HEK293T (cell line): ENCODE measurements around the gene AGBL1.

Experiments
- CTCF ChIA-PET: fragments of 350-600 bp; formaldehyde crosslinking; extraction: SDS; loops from one replicate; lab custom pipeline; 2021; ENCODE audit warnings: antibody characterized with exemption, inconsistent platforms; lab: Yijun Ruan, JAX
- POLR2A ChIA-PET: fragments of 350-600 bp; formaldehyde crosslinking; extraction: SDS; loops from one replicate; lab custom pipeline; 2020; ENCODE audit warnings: antibody characterized with exemption, inconsistent platforms; lab: Yijun Ruan, JAX
- DNase-seq: peaks from one replicate; pipeline ENCODE4 v3.0.0; 2012; ENCODE audit warnings: mixed read lengths; ENCODE audit errors: extremely low spot score
- ARNT ChIP-seq: fragments of 450-650 bp; IDR thresholded peaks from 2 replicates; pipeline ENCODE4 v1.6.1; 2017; ENCODE audit warnings: mild to moderate bottlenecking
- BHLHE40 ChIP-seq: fragments of 450-650 bp; IDR thresholded peaks from 2 replicates; pipeline ENCODE4 v1.6.1; 2016; ENCODE audit warnings: mild to moderate bottlenecking, moderate library complexity, borderline replicate concordance
- CTBP1 ChIP-seq: fragments of 450-650 bp; IDR thresholded peaks from 2 replicates; pipeline ENCODE4 v1.6.1; 2016; ENCODE audit warnings: borderline replicate concordance
- ELF4 ChIP-seq: fragments of 450-650 bp; IDR thresholded peaks from 2 replicates; pipeline ENCODE4 v1.6.1; 2017; ENCODE audit warnings: antibody characterized with exemption
- FOXA1 ChIP-seq: fragments of 450-650 bp; IDR thresholded peaks from 2 replicates; pipeline ENCODE4 v1.6.1; 2016; ENCODE audit warnings: mild to moderate bottlenecking
- FOXK2 ChIP-seq: fragments of 450-650 bp; IDR thresholded peaks from 2 replicates; pipeline ENCODE4 v1.6.1; 2016; ENCODE audit warnings: mild to moderate bottlenecking
- FOXM1 ChIP-seq: fragments of 450-650 bp; IDR thresholded peaks from 2 replicates; pipeline ENCODE4 v1.6.1; 2017; ENCODE audit warnings: mild to moderate bottlenecking, borderline replicate concordance
- HDGF ChIP-seq: fragments of 450-650 bp; IDR thresholded peaks from 2 replicates; pipeline ENCODE4 v1.6.1; 2017; ENCODE audit warnings: antibody characterized with exemption, borderline replicate concordance
- L3MBTL2 ChIP-seq: fragments of 450-650 bp; conservative IDR thresholded peaks from 2 replicates; pipeline ENCODE4 v1.6.1; 2016; ENCODE audit warnings: mild to moderate bottlenecking
- LEF1 ChIP-seq: fragments of 450-650 bp; IDR thresholded peaks from 2 replicates; pipeline ENCODE4 v1.6.1; 2017; ENCODE audit warnings: mild to moderate bottlenecking, borderline replicate concordance
- NFRKB ChIP-seq: fragments of 450-650 bp; IDR thresholded peaks from 2 replicates; pipeline ENCODE4 v1.6.1; 2016; ENCODE audit warnings: mild to moderate bottlenecking, moderate library complexity
- PKNOX1 ChIP-seq: fragments of 450-650 bp; IDR thresholded peaks from 2 replicates; pipeline ENCODE4 v1.6.1; 2016
- SP1 ChIP-seq: fragments of 450-650 bp; IDR thresholded peaks from 2 replicates; pipeline ENCODE4 v1.6.1; 2017
- SUZ12 ChIP-seq: fragments of 450-650 bp; IDR thresholded peaks from 2 replicates; pipeline ENCODE4 v1.6.1; 2016; ENCODE audit warnings: mild to moderate bottlenecking
- TARDBP ChIP-seq: fragments of 450-650 bp; IDR thresholded peaks from 2 replicates; pipeline ENCODE4 v1.6.1; 2016
- ZNF384 ChIP-seq: fragments of 450-650 bp; IDR thresholded peaks from 2 replicates; pipeline ENCODE4 v1.6.1; 2016

The AGBL1 gene

GRCh38 chr15:86690566-86690965 is 610.9 kb downstream of the AGBL1 start:
- CTCF ChIA-PET, result interaction anchor here (0.6 to 0.9 kb wide), 3 partner anchors 66 to 170 kb away, joined by 3 read pairs; no protein-coding TSS in a partner anchor
- no peak for TF ChIP-seq FOXA1
- no peak for TF ChIP-seq TARDBP
- no peak for TF ChIP-seq LEF1
- TF ChIP-seq BHLHE40, result no peak
- no peak for TF ChIP-seq ARNT
- TF ChIP-seq ZNF384, result no peak
- TF ChIP-seq CTBP1, result no peak
- TF ChIP-seq SP1, result no peak
- TF ChIP-seq FOXK2, result no peak
- TF ChIP-seq L3MBTL2, result no peak
- POLR2A ChIA-PET, result no interaction called here
- DNase-seq, result no peak

- TF ChIP-seq SUZ12 (no peak), ZNF384 (no peak), BHLHE40 (no peak)
- POLR2A ChIA-PET, result no interaction called here
- DNase-seq, result no peak
- CTCF ChIA-PET, result interaction anchor here (0.6 to 0.9 kb wide), 3 partner anchors 67 to 852 kb away, joined by 3 to 5 read pairs (median 3); no protein-coding TSS in a partner anchor
These were observed 611.5 kb downstream of the AGBL1 start for GRCh38 chr15:86691091-86691663.

DNA sequence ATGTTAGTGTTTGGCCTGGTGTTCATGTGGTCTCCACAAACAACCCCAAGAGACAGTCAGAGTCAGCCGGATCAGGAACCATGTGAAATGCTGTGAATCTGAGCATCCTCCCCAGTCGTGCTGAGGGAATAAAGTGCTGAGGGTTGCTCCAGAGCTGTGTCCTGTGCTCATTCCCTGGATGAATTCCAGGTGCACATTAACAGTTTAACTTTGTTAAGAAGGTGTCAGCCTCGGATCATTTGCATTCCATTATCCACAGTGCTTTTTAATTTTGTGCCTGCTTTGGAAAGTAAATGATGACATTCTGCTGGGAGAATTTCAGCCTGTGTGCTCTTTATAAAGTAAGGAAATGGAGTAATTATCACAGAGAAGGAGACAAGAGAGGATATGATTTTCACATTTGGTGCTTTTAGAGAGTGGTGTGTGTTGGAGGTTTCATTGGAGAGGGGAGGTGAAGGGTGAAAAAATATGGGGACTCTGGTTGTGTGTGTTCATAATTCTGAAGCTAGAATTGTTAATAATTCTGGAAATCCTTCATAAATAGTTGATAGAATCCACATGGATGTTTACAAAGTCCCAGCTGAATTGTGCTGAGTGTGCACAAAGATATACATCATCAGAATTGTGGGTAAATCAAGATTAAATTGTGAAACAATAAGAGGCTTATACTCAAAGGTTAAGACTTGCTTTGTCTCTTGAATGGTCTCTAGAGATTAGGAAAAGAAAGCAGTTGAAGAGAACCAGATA is 621.4 kb downstream of the AGBL1 start:
- ChIA-PET POLR2A (no interaction called here), CTCF (no interaction called here)
- TF ChIP-seq FOXM1 (no peak), L3MBTL2 (no peak), BHLHE40 (no peak), ZNF384 (no peak), FOXK2 (no peak), FOXA1 (no peak)
- no peak for DNase-seq

DNA sequence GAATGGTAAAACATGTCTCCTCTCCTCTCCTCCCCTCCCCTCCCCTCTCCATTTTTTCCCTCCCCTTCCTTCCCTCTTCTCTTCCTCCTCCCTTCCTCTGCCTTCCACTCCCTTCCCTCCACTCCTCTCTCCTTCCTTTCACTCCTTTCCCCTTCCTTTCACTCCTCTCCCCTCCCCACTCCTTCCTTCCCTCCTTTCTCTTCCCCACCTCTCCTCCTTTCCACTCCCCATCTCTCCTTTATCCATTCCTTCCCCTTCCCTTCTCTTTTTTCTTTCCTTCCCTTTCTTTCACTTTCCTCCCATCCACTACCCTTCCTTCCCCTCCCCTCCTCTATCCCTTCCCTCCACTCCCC is 621.9 kb downstream of the AGBL1 start:
- DNase-seq, result no peak
- POLR2A ChIA-PET, result no interaction called here
- CTCF ChIA-PET, result no interaction called here
- no peak for TF ChIP-seq BHLHE40
- no peak for TF ChIP-seq LEF1
- no peak for TF ChIP-seq FOXA1
- no peak for TF ChIP-seq PKNOX1
- no peak for TF ChIP-seq SP1
- no peak for TF ChIP-seq ZNF384
- TF ChIP-seq SUZ12, result no peak
- no peak for TF ChIP-seq ARNT
- no peak for TF ChIP-seq FOXK2
- TF ChIP-seq ELF4, result no peak

- no peak for DNase-seq
- ChIA-PET POLR2A (no interaction called here), CTCF (interaction anchor here (1.1 kb wide), 1 partner anchor 10 kb away, joined by 3 read pairs; no protein-coding TSS in a partner anchor)
- no peak for TF ChIP-seq ZNF384
- no peak for TF ChIP-seq BHLHE40
- TF ChIP-seq SUZ12, result no peak
- no peak for TF ChIP-seq SP1
- TF ChIP-seq L3MBTL2, result no peak
- no peak for TF ChIP-seq LEF1
- no peak for TF ChIP-seq TARDBP
- no peak for TF ChIP-seq FOXK2
- TF ChIP-seq HDGF, result no peak
These were observed 627.1 kb downstream of the AGBL1 start for GRCh38 chr15:86706813-86707212.

DNA sequence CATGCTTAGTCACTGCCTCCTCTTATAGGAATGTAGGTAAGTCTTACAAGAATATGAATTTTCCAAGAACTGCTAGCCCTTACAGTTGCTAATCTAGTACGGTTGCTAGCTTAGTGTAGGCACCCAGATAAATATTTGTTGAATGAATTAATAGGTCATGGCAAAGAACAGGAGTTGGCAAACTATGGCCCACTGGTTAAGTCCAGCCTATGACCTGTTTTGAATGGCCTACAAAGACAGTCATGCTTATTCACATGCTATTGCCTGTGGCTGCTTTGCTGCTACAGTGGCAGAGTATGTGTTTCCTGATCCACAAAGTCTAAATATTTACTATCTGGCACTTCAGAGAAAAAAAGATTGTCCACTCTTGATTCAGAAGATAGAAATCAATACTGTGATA is 631.8 kb downstream of the AGBL1 start:
- DNase-seq, result no peak
- ChIA-PET CTCF (no interaction called here), POLR2A (no interaction called here)
- TF ChIP-seq HDGF, result no peak
- no peak for TF ChIP-seq ARNT
- no peak for TF ChIP-seq SUZ12

- CTCF ChIA-PET, result interaction anchor here (1.1 kb wide), 1 partner anchor 90 kb away, joined by 3 read pairs; no protein-coding TSS in a partner anchor
- POLR2A ChIA-PET, result no interaction called here
- TF ChIP-seq BHLHE40 (no peak), FOXA1 (no peak), SUZ12 (no peak), FOXM1 (no peak), SP1 (no peak), HDGF (no peak), FOXK2 (no peak), ELF4 (no peak), TARDBP (no peak), LEF1 (no peak), L3MBTL2 (no peak), ARNT (no peak), PKNOX1 (no peak), NFRKB (no peak), ZNF384 (no peak), CTBP1 (no peak)
- no peak for DNase-seq
These were observed 634.6 kb downstream of the AGBL1 start for GRCh38 chr15:86714241-86714640.
